ENCODE results near the gene CC2D2A.
"Not testable (repeated sequence)": the region's sequence is repeated elsewhere in the genome, so short reads cannot be mapped to it uniquely, and the experiment has no call there.

Gene CC2D2A

GRCh38 chr4:15516494-15516893 is 46.8 kb downstream of the CC2D2A start:
- DNase-seq (ENCODE audit: low read depth in 2 of 2), result no peak

- DNase-seq (ENCODE audit: low read depth in 2 of 2), result not testable (repeated sequence)
These were observed 48.0 kb downstream of the CC2D2A start for GRCh38 chr4:15517681-15518080.

- DNase-seq (ENCODE audit: low read depth in 2 of 2), result no peak
These were observed 51.9 kb downstream of the CC2D2A start for GRCh38 chr4:15521442-15522039.

- DNase-seq (ENCODE audit: low read depth in 2 of 2), result no peak
These were observed 55.4 kb downstream of the CC2D2A start for GRCh38 chr4:15525080-15525479.

GRCh38 chr4:15526924-15527592 is 57.4 kb downstream of the CC2D2A start:
- no peak for DNase-seq (ENCODE audit: low read depth in 2 of 2)

GRCh38 chr4:15531792-15532191 is 62.1 kb downstream of the CC2D2A start:
- DNase-seq (ENCODE audit: low read depth in 2 of 2), result no peak

- DNase-seq (ENCODE audit: low read depth in 2 of 2), result no peak
These were observed 64.1 kb downstream of the CC2D2A start for GRCh38 chr4:15533817-15534216.

GRCh38 chr4:15535599-15535998 is 65.9 kb downstream of the CC2D2A start:
- no peak for DNase-seq (ENCODE audit: low read depth in 2 of 2)

- DNase-seq (ENCODE audit: low read depth in 2 of 2), result no peak
These were observed 67.1 kb downstream of the CC2D2A start for GRCh38 chr4:15536552-15537499.

- no peak for DNase-seq (ENCODE audit: low read depth in 2 of 2)
These were observed 72.3 kb downstream of the CC2D2A start for GRCh38 chr4:15541941-15542340.

GRCh38 chr4:15542760-15543159 is 73.1 kb downstream of the CC2D2A start:
- no peak for DNase-seq (ENCODE audit: low read depth in 2 of 2)

GRCh38 chr4:15543537-15544247 is 74.0 kb downstream of the CC2D2A start:
- DNase-seq (ENCODE audit: low read depth in 2 of 2), result no peak

- no peak for DNase-seq (ENCODE audit: low read depth in 2 of 2)
These were observed 74.6 kb downstream of the CC2D2A start for GRCh38 chr4:15544248-15544729.

GRCh38 chr4:15545371-15545770 is 75.7 kb downstream of the CC2D2A start:
- DNase-seq (ENCODE audit: low read depth in 2 of 2), result no peak

GRCh38 chr4:15547392-15547791 is 77.7 kb downstream of the CC2D2A start:
- DNase-seq (ENCODE audit: low read depth in 2 of 2), result no peak

- no peak for DNase-seq (ENCODE audit: low read depth in 2 of 2)
These were observed 80.8 kb downstream of the CC2D2A start for GRCh38 chr4:15550491-15550890.

- no peak for DNase-seq (ENCODE audit: low read depth in 2 of 2)
These were observed 82.2 kb downstream of the CC2D2A start for GRCh38 chr4:15551740-15552446.

GRCh38 chr4:15552557-15553362 is 83.1 kb downstream of the CC2D2A start:
- no peak for DNase-seq (ENCODE audit: low read depth in 2 of 2)

GRCh38 chr4:15556511-15557092 is 86.9 kb downstream of the CC2D2A start:
- no peak for DNase-seq (ENCODE audit: low read depth in 2 of 2)
